ENCODE measurements around the gene SLC4A8.

SLC4A8 gene

GRCh38 chr12:51395283-51396230 is 29.1 kb upstream of the SLC4A8 start:
- no peak for DNase-seq (ENCODE audit: low read depth in 2 of 2)

- DNase-seq (ENCODE audit: low read depth in 2 of 2), result no peak
Measured at GRCh38 chr12:51397670-51398069, 27.0 kb upstream of the SLC4A8 start.

- no peak for DNase-seq (ENCODE audit: low read depth in 2 of 2)
Measured at GRCh38 chr12:51399891-51400290, 24.7 kb upstream of the SLC4A8 start.

GRCh38 chr12:51401020-51401419 is 23.6 kb upstream of the SLC4A8 start:
- no peak for DNase-seq (ENCODE audit: low read depth in 2 of 2)

GRCh38 chr12:51401486-51401885 is 23.1 kb upstream of the SLC4A8 start:
- no peak for DNase-seq (ENCODE audit: low read depth in 2 of 2)

- DNase-seq (ENCODE audit: low read depth in 2 of 2), result no peak
Measured at GRCh38 chr12:51401900-51402299, 22.7 kb upstream of the SLC4A8 start.

GRCh38 chr12:51403159-51403558 is 21.5 kb upstream of the SLC4A8 start:
- DNase-seq (ENCODE audit: low read depth in 2 of 2), result no peak

- no peak for DNase-seq (ENCODE audit: low read depth in 2 of 2)
Measured at GRCh38 chr12:51403681-51404136, 20.9 kb upstream of the SLC4A8 start.

- DNase-seq (ENCODE audit: low read depth in 2 of 2), result no peak
Measured at GRCh38 chr12:51404627-51405026, 20.0 kb upstream of the SLC4A8 start.

- DNase-seq (ENCODE audit: low read depth in 2 of 2), result no peak
Measured at GRCh38 chr12:51405801-51406207, 18.8 kb upstream of the SLC4A8 start.

- no peak for DNase-seq (ENCODE audit: low read depth in 2 of 2)
Measured at GRCh38 chr12:51406290-51406689, 18.3 kb upstream of the SLC4A8 start.

- DNase-seq (ENCODE audit: low read depth in 2 of 2), result no peak
Measured at GRCh38 chr12:51406859-51407258, 17.8 kb upstream of the SLC4A8 start.

- no peak for DNase-seq (ENCODE audit: low read depth in 2 of 2)
Measured at GRCh38 chr12:51407604-51408003, 17.0 kb upstream of the SLC4A8 start.

- no peak for DNase-seq (ENCODE audit: low read depth in 2 of 2)
Measured at GRCh38 chr12:51409846-51410245, 14.8 kb upstream of the SLC4A8 start.

GRCh38 chr12:51413149-51413548 is 11.5 kb upstream of the SLC4A8 start:
- no peak for DNase-seq (ENCODE audit: low read depth in 2 of 2)

- DNase-seq (ENCODE audit: low read depth in 2 of 2), result no peak
Measured at GRCh38 chr12:51413791-51414190, 10.8 kb upstream of the SLC4A8 start.

GRCh38 chr12:51415931-51416330 is 8.7 kb upstream of the SLC4A8 start:
- no peak for DNase-seq (ENCODE audit: low read depth in 2 of 2)

- no peak for DNase-seq (ENCODE audit: low read depth in 2 of 2)
Measured at GRCh38 chr12:51417826-51418225, 6.8 kb upstream of the SLC4A8 start.

- DNase-seq (ENCODE audit: low read depth in 2 of 2), result no peak
Measured at GRCh38 chr12:51419425-51420193, 5.0 kb upstream of the SLC4A8 start.

GRCh38 chr12:51421266-51421884 is 3.3 kb upstream of the SLC4A8 start:
- peak in 1 of 2 experiments; percentile 41 for DNase-seq (ENCODE audit: low read depth in 2 of 2)

GRCh38 chr12:51424094-51424661 is 453 bp upstream of the SLC4A8 start:
- no peak for DNase-seq (ENCODE audit: low read depth in 2 of 2)

GRCh38 chr12:51428256-51428655 is 3.6 kb downstream of the SLC4A8 start:
- DNase-seq (ENCODE audit: low read depth in 2 of 2), result no peak
